Adrenal gland (tissue), 5 donors: ENCODE results near the gene C16orf90.

Experiments used
- CTCF ChIP-seq, 6 experiments: fragments of 450-650 bp in 4 of 6; fragments of 200-600 bp in 2 of 6; sonication (generic) in 1 of 6; IDR thresholded peaks; 1 replicate in 5 of 6; 2 replicates in 1 of 6; pipeline versions ENCODE4 v1.5.1 to v1.8.0; 2016 to 2021; ENCODE audit warnings: antibody characterized with exemption in 6 of 6, mild to moderate bottlenecking in 2 of 6, moderate library complexity in 1 of 6
- POLR2A ChIP-seq, 2 donors: fragments of 450-650 bp; IDR thresholded peaks; one replicate each; pipeline ENCODE4 v1.6.1; 2017; ENCODE audit warnings: antibody characterized with exemption in 2 of 2, mild to moderate bottlenecking in 2 of 2, moderate library complexity in 1 of 2
- donor health status: DM: no; HTN: no; CAD: no.

GRCh38 chr16:3467182-3467581 lies 28.1 kb downstream of the C16orf90 start:
- no peak for TF ChIP-seq POLR2A (IDR thresholded peaks at IDR 0.05)
- no peak for TF ChIP-seq CTCF (IDR thresholded peaks at IDR 0.05)
